NCI-H460 (cell line): ENCODE data around the gene PRSS12. TPM values are rescaled to one million over a fixed set of nuclear protein-coding genes. Genes with fewer than 3 reads are reported as not detected.

ENCODE experiments used
- DNase-seq: peaks from one replicate; pipeline ENCODE4 v3.0.0-alpha.2; 2016; ENCODE audit warnings: low read depth; ENCODE audit errors: extremely low read depth
- total RNA-seq: library from RNA; depleted of rRNA; stranded (reverse); fragments of >200 nt; shearing (Covaris generic); gene quantifications from 2 replicates; pipeline ENCODE4 v1.2.3, GENCODE V29; 2014

PRSS12 gene
- total RNA-seq, 1 experiment from 2014 or later = 1.1 TPM

DNA sequence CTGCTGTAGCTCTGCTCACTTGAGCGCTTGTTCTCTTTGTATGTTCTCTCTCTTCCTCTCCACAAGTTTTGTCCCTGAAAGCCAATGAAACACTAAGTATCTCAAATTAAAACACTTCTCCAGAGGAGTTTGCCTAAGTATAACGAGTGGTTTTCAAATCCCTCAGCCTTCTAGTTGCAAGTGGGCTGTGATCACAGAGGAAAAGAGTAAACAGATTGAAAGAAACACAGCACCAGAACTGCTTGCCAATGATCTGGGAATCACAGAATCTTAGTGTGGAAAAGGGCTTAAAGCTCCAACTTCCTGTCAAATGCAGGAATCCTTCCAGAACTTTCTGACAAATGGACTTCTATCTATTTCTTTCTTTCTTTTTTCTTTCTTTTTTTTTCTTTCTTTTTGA lies 4.8 kb upstream of the PRSS12 start:
- DNase-seq = no peak

DNA sequence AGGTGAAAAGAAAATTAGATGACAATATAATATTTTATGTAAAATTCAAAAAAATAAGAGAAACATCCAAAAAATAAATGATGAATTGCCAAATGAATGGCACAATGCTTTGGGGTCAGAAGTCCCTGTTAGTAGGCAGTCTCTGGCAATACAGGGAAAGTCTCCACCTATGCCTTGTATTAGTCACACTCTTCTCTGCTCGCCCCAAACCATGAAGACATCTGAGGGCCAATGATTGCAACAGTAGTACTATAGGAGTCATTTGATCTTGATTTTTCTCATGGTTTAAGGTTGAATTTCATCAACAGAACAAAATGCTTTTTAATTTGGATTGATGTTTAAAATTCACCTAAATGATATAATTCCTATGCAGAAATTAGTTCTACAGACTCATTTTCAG lies 3.9 kb upstream of the PRSS12 start:
- no peak for DNase-seq

DNA sequence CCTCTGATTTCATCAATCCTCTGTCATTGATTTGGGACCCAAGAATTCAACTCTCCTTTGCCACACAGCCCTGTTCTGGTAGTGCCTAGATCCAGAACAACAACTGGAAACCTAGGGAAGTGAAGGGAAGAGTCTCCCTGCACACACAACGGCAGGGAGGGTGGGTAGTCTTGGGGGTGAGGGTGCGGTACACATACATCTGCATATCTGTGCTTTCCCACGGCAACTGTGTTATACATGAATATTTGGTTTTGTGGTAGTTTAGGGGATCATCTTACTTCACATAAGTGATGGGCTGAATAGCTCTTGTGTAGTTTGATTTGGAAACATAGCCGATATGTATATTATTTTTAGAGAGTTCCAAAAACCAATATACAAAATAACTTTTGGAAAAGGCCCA lies 3.3 kb upstream of the PRSS12 start:
- no peak for DNase-seq

DNA sequence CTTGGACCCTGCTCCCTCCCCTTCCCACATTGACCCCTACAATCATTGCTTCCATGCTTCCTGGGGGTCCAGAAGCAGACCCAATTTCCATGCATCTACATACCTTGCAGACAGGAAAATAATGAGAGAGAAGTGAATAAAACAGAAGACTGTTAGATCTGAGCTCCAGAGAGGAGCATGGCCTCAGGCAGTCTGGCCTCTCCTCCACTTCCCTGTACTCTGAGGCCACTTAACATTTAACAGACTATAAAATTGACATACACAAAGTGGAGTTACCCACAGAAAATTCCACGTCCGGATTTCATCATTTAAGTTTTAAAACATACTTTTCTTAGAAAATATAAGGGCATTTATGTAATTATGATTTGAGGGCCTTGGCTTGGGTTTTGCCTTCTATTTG lies 2.1 kb upstream of the PRSS12 start:
- DNase-seq = no peak

DNA sequence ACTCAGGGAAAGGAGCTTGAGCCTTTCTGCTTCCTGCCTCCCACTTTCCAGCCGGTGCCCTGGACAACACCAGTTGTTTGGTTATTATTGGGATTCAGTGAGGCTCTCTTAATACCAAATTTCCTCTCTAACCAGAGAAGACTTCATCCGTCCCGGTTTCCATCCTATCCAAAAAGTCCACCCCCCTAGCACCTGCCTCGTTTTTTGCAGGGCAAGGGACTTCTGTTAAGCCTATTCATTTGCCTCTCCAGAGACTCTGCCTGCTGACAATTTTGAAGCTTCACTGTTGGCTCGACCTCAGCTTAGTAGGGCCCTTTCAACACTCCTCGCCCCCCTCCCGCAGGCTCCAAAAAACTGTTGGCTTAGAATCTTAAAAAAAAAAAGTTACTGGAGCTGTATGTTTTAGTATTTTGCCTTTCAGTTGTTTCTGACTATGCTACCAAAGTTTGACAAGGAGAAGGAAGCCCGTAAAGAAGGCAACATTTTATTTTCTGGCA lies 779 bp upstream of the PRSS12 start:
- no peak for DNase-seq

DNA sequence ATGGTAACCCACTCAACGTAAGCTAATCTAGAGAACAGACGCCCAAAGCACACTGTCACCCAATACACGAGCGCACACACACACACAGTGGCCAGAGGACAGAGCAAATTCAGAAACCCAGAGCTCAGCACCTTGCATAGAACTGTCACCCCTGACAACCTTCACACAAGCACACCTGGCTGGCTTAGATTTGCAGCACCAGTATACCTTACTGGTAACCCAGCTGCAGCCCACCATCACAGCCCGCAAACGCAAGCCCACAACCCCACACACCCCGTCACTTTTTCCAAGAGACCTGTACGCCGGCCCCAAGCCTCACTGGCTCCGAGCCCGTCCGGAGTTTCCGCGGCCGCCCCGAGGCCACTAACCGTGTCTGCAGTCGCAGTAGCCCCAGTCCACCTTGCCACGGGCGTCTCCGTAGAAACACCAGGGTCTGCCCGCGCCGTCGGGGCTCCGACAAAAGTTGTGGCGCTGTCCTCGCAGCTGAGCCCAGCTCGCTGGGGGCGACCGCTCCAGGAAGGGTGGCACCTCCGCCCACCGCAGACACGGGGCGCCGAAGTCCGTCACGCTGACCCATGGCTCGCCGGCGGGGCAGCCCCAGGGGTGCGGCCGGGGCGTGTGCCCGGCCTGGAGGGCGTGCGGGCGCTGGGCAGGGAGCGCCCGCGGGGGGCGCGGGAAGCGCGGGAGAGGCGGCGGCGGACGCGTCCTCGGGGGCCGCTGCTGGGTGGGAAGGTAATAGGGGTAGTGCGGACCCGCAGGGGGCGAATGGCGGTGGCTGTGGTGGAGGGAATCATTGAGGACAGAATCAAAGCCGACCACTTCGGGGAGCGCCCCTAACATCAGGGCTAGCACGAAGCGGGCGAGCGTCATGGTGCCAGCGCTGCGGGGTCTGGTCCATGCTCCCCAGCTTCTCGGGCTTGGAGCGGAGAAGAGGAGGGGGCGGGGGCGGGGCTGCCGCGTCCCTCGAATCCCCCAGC lies 664 bp downstream of the PRSS12 start:
- no peak for DNase-seq

DNA sequence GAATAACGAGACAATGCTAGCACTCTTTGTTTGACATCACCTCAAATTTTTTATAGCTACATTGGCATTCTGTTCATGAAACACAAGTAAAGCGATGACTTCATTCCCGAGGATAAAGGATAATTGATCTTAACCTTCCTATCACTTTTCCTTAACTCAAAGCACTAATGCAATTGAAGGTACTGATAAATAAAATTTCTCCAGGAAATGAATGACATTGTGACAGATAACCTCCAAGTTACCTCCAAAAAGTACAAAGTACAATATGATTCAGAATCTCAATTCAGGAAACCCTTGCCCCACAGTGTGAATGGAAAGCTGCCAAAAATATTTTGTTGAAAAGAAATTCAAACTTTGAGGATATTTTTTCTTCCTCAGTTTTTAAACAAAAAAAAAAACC lies 1.8 kb downstream of the PRSS12 start:
- no peak for DNase-seq

DNA sequence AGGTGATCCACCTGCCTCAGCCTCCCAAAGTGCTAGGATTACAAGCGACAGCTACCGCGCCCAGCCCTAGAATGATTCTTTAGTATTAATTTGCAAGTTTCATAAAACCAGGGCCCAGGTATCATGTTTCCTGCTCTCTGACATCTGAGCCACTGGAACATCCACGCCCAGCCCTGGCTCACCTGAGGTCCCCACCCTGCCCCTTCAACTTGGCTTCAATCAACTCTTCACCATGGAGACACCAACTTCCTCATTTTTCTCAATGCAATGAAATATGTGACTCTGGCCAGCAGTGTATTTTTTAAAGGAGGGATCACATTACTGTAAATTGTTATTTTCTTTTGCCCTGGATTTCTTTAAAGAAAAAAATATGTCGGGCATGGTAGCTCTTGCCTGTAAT lies 3.9 kb downstream of the PRSS12 start:
- no peak for DNase-seq

DNA sequence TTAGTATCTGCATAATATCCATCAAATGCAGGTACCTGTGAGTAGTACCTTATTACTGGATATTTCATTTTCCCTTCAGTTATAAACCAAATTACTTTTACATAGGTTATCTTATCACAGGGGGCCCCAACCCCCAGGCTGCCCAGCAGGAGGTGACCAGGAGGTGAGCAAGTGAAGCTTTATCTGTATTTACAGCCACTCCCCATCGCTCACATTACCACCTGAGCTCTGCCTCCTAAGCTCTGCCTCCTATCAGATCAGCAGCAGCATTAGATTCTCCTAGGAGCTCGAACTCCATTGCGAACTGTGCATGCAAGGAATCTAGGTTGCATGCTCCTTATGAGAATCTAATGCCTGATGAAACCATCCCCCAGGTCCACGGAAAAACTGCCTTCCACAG lies 6.3 kb downstream of the PRSS12 start:
- DNase-seq = no peak

DNA sequence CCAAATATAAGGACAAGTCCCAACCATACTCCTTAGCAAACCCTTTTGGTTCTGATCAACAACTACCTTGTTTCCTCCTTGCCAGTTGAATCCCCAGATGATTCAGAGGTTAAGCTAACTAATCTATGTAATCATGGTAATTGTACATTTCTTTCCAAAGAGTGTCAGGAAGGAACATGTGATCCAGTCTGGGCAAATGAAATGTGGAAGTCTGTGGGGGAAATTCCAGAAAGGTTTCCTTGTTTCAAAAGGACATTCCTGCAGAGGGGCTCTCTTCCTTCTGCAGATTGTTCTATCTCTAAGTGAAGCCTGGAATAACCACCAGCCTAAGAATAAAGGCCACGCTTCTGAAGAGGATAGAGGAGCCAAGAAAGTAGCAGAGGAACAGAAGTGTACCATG lies 7.0 kb downstream of the PRSS12 start:
- no peak for DNase-seq

DNA sequence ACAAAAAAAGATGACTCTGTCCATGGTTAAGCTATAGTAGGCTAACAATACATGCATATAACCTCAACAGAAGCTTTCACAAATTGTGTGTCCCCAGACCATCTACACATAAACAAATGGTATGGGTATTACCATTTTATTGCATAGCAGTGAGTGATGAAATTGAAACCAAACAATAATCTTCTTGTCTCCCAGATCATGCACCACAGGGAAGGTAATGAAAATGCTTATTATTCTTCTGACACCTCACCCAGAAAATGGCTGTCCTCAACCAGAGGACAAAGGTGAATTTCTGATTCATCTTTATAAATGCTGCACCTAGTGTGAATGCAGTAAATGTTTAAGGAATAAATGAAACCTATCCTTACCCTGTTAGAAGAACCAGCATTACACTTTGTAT lies 8.0 kb downstream of the PRSS12 start:
- DNase-seq = no peak

DNA sequence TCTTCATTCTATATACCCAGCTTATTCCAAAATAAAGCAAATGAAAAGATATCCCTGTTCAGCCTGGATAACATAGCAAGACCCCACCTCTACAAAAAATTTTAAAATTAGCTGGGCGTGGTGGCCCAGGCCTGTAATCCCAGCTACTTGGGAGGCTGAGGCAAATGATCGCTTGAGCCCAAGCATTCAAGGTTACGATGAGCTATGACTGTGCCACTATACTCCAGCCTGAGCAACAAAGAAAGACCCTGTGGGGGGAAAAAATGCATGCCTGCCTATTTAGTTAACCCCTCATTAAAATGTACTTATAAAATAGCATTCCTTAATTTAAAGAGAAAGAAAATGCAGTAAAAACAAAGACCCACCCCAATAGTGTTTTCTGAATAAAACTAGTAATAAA lies 9.3 kb downstream of the PRSS12 start:
- no peak for DNase-seq

DNA sequence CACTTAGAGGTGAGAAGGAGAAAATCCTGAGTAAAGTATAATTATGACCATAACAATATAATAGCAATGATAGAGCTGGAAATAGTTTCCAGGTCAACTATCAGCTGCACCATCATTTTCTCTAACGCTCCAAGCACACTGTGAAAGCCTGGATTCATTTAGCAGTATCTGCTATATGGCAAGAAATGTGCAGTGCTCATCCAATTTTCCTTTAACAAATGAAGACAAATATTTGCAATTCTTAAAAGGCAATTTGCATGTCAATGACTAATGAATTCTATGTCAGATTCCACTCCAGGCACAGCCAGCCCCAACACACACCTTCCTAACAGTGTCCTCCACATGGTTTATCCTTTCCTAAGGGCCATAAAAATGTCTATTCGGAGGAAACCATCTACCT lies 12.7 kb downstream of the PRSS12 start:
- DNase-seq = no peak

DNA sequence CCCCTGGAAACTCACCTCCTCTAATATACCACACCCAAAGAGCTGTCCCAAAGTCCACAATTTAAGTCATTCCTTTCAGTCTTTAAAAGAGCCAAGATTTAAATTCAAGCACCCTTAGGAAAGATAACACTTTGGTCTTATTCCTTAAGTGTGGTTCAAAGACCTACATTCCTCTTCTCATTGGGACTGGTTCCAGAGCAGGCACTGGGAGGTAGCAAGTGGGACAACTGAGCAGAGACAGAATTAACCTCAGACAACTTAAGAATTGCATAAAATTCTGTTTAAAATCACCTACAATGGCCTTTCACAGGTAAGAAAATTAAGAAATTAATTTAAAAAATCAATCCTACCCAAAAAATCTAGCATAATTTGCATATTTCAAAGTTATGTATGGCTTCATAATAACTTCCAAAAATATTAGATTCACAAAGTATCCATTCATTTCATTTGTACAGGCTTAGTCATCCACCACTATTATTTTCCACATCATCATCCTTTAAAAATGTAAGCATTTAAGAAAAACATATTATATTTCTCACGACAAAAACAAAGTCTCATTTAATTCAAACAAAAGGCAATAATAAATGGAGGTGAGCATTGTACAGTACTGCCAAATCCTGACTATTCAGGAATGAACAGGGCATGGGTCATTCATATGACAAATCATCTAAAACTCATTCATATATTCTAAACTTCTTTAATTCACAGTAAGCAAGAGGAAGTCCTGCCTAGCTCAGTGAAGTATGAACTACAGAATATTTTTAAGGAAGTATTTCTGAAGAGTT lies 13.6 kb downstream of the PRSS12 start:
- DNase-seq = no peak

DNA sequence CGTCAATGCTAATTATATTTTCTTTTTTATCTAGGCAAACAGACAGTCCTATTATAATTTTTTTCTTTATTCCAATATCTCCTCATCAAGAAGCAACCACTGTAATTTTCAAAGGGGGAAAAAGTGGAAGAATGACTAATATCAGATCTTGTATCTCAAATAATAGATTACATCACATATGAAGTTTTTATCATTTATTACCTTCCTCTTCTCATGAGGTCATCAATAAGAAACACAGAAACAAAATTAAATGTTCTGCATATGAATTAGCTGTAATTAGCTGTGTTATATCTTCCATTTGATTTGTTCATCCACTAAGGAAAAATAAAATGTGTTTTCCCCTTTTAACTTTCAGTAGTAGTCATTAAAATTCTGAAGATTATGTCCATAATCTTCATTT lies 14.3 kb downstream of the PRSS12 start:
- no peak for DNase-seq

DNA sequence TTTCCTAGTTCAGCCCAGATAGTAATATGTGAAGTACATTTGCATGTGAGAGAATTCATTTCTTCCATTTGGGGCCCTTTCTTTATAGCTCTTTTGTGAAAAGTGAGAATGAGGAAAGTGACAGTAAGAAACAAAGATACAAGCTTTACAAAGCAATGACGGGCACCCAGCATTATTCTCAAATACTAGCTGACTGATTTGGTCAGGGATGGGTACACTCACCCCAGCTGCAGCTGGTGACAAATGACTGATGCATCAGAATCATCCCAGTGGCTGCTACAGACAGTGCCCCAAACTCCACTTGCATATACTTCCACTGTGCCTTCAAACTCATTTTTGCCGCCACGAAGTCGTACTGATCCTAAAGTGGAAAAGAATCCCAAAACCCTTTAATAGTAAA lies 14.8 kb downstream of the PRSS12 start:
- no peak for DNase-seq

DNA sequence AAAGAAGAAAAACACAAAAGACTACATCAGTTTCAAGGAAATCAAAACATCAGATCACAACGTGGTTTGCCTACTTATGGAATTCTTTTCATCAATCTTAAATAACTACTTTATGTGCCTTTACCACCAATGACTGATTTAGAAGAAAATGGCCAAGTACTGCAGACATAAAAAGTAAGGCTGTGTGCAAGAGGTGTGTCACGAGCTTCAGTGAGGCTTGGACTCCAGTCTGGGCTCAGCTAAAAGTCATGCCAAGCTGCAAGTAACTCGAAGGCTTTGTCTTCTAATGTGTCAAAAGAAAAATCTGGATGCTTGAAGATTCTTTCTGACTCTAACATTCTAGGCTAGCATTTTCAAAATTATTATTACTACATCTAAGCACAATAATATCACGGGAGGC lies 17.0 kb downstream of the PRSS12 start:
- no peak for DNase-seq

DNA sequence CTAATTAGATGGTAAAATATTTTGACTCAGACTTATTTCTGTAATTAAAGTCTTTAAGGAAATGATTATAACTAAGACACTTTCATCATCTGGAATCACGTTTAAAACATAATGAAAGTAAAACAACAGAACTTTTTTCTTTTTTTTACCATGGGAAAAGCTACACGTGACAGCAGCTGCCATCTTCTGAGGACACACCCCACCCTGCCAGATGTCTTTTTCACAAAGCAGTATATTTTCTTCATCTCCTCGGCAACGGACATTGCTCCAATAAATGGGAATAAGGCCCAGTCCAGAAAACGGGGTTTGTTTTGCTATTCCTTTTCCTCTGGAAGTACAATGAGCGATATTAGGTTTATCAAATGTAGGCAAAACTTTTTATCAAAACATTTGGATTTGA lies 17.5 kb downstream of the PRSS12 start:
- DNase-seq = no peak

DNA sequence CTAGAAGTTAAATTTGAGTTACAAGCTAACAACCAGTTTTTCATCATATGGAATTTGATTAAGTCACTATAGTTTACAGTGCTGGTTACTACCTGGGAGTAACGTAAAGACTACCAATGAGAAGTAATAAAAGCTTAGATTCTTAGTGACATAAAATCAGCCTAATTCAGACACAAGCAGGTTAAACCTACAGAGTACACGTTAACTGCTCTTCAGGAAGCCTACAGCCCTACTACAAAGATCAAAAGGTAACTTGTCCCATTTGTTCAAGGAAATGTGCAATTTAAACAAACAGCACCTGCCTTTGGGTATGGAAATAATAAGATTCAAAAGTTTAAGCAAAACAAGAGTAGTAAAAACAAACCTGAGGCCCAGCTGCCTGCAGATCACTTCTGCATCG lies 21.5 kb downstream of the PRSS12 start:
- no peak for DNase-seq

DNA sequence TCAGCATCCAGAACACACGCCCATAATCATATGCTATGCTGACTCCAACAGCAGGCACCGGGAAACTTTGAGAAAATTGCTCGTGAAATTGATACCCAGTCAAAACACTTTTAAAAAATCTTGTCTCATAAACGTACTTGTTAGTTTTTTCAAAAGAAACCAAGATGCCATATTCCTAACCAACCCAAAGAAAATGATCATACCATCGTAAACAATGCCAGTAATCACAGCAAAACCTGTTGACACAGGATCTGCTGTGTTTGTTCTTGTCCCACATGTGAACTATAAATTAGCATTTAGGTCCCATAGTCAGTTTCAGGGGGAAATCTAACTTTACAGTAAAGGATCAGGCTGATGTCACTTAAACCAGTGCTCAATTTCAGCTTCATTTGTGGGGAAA lies 23.0 kb downstream of the PRSS12 start:
- no peak for DNase-seq

DNA sequence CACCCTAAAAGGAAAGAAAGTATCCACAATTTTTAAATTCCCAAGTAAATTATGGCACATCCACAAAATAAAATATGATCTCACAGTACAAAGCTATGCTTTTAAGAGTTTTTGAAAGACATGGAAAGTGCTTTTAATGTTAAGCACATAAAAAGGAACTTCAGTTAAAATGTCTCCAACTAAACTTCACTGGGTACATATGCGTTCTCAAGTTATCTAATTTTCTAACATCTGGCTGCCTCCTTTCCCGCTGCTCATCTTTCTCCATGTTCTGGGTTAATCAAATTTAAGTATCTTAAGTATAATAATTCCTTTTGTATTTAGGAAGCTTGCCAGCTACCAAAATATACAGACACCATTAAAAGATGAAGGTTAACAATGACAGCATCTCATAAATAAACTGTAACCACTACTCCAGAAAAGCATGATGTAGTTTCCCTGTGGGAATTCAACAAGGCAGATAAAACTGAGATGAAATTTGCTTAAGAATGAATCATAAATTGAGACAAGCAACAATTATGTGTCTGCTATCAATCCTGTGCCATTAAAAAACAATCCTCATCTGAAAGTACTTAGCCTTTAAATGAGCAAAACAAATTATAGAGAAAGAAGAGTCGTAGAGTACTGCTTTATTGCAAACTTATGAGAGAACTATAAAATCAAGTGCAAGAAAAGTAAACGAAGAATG lies 25.1 kb downstream of the PRSS12 start:
- DNase-seq = no peak
